ENCODE results near the gene SLC9A9. TPM values are rescaled to one million over a fixed set of nuclear protein-coding genes. Genes with fewer than 3 reads are reported as not detected.

SLC9A9 gene
- total and polyA plus RNA-seq, 8 donors, result 0.58 to 29.7 (median 14.0) TPM

GRCh38 chr3:143497382-143497781, 350.9 kb downstream of the SLC9A9 start:
- intact Hi-C loops (cut with DNase I; ENCODE audit: low total_unique reads), result no loop called here
- no peaks in the 10 kb centered on the region for H3K9me3 ChIP-seq
- TF ChIP-seq POLR2AphosphoS5 (IDR thresholded peaks at IDR 0.05) (no peak), POLR2A (IDR thresholded peaks at IDR 0.05) (no peak), EP300 (IDR thresholded peaks at IDR 0.05) (no peak)
- TF ChIP-seq, protein P1, sequence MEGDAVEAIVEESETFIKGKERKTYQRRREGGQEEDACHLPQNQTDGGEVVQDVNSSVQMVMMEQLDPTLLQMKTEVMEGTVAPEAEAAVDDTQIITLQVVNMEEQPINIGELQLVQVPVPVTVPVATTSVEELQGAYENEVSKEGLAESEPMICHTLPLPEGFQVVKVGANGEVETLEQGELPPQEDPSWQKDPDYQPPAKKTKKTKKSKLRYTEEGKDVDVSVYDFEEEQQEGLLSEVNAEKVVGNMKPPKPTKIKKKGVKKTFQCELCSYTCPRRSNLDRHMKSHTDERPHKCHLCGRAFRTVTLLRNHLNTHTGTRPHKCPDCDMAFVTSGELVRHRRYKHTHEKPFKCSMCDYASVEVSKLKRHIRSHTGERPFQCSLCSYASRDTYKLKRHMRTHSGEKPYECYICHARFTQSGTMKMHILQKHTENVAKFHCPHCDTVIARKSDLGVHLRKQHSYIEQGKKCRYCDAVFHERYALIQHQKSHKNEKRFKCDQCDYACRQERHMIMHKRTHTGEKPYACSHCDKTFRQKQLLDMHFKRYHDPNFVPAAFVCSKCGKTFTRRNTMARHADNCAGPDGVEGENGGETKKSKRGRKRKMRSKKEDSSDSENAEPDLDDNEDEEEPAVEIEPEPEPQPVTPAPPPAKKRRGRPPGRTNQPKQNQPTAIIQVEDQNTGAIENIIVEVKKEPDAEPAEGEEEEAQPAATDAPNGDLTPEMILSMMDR (IDR thresholded peaks at IDR 0.05), result no peak
- DNase-seq, result no peak
- no peaks in the 10 kb centered on the region for H3K27me3 ChIP-seq
- WGBS, 5 donors, result 91 to 98% (median 96%) methylated on average over 3 of the region's 3 CpGs
- no peak overlapping the region for H3K27ac ChIP-seq
- no peak overlapping the region for H3K4me3 ChIP-seq
- H3K36me3 ChIP-seq, result no peaks in the 10 kb centered on the region
- H3K4me1 ChIP-seq, result peaks cover 0 to 5% (median 0%) of the 10 kb centered on the region in 4 donors

DNA sequence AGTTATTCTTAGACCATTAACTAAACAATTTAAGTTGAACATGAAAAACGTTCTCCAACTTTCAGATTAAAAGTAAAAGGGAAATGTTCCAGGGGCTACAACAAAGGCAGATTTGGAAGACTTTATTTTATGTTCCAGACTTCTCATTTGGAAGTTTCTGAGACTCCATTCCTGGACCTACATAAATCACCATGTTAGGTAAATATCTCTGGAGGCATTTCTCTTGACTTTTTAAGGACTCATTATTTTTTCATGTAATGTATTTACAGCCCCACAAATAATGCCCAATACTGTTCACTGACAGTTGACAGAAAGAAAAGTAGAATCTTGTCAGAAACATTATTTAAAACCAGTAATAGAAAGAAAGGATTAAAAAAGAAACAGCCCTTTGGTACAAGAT, 352.1 kb downstream of the SLC9A9 start:
- H3K27me3 ChIP-seq, result no peaks in the 10 kb centered on the region
- no peaks in the 10 kb centered on the region for H3K36me3 ChIP-seq
- WGBS, 5 donors, result 35 to 65% (median 59%) methylated on average over 1 of the region's 1 CpG
- no peaks in the 10 kb centered on the region for H3K9me3 ChIP-seq
- intact Hi-C loops (cut with DNase I; ENCODE audit: low total_unique reads), result no loop called here
- no peak for DNase-seq
- TF ChIP-seq EP300 (IDR thresholded peaks at IDR 0.05) (no peak), POLR2AphosphoS5 (IDR thresholded peaks at IDR 0.05) (no peak), POLR2A (IDR thresholded peaks at IDR 0.05) (no peak)
- TF ChIP-seq, protein P1 (IDR thresholded peaks at IDR 0.05), result no peak
- no peak overlapping the region for H3K27ac ChIP-seq
- peaks cover 0 to 5% (median 0%) of the 10 kb centered on the region in 4 donors for H3K4me1 ChIP-seq
- H3K4me3 ChIP-seq, result no peak overlapping the region

DNA sequence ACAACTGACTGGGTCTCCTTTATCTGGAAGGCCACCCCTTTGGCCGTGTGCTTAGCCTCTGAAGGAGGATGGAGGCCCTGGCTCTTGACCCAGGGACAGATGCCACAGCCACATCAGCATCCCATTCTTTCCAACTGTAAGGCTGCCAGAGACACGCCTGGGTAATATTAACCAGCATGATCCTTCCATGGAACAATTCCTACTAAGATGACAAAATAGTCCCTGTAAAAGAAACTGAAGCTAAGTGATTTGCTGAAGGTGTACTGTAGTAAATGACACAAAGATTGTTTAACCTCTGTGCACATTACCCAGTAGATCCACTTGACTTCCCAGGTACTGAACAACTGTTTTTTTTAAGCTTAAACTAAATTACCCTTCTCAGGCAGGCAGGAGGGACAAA, 352.7 kb downstream of the SLC9A9 start:
- no peaks in the 10 kb centered on the region for H3K36me3 ChIP-seq
- WGBS, 5 donors, result 55 to 78% (median 73%) methylated on average over 2 of the region's 2 CpGs
- no peak for DNase-seq

DNA sequence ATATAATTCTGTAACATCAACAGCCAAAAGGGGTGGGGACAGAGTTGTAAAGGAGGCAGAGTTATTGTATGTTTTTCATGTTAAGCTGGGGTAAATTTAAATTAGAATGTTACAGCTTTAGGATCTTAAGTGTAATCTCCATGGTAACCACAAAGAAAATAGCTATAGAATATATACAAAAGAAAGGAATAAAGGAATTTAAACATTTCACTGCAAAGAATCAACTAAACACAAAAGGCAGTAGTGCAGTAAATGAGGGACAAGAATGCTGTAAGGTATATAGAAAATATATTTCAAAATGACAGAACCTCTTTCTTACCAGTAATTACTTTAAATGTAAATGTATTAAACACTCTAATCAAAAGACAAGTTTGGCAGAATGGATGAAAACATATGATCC, 361.7 kb downstream of the SLC9A9 start:
- intact Hi-C loops (cut with DNase I; ENCODE audit: low total_unique reads), result no loop called here
- Histone ChIP-seq H3K9me3 (no peaks in the 10 kb centered on the region), H3K36me3 (no peaks in the 10 kb centered on the region), H3K27ac (no peak overlapping the region), H3K27me3 (no peaks in the 10 kb centered on the region), H3K4me1 (no peaks in the 10 kb centered on the region), H3K4me3 (no peak overlapping the region)
- TF ChIP-seq EP300 (IDR thresholded peaks at IDR 0.05) (no peak), POLR2A (IDR thresholded peaks at IDR 0.05) (no peak), POLR2AphosphoS5 (IDR thresholded peaks at IDR 0.05) (no peak)
- TF ChIP-seq, protein P1 (IDR thresholded peaks at IDR 0.05), result no peak
- no peak for DNase-seq

More for the DNA sequence above, 352.7 kb downstream of the SLC9A9 start:
- intact Hi-C loops (cut with DNase I; ENCODE audit: low total_unique reads), result no loop called here
- TF ChIP-seq POLR2A (IDR thresholded peaks at IDR 0.05) (no peak), EP300 (IDR thresholded peaks at IDR 0.05) (no peak), POLR2AphosphoS5 (IDR thresholded peaks at IDR 0.05) (no peak)
- TF ChIP-seq, protein P1 (IDR thresholded peaks at IDR 0.05), result no peak
- H3K4me1 ChIP-seq, result peaks cover 0 to 5% (median 0%) of the 10 kb centered on the region in 4 donors
- H3K27me3 ChIP-seq, result no peaks in the 10 kb centered on the region
- H3K4me3 ChIP-seq, result no peak overlapping the region
- H3K9me3 ChIP-seq, result no peaks in the 10 kb centered on the region
- no peak overlapping the region for H3K27ac ChIP-seq
